ENCODE data around the gene NCOA3. TPM values are rescaled to one million over a fixed set of nuclear protein-coding genes. Genes with fewer than 3 reads are reported as not detected.

The NCOA3 gene
- total RNA-seq, 1 donor = 44.5 TPM

- H3K36me3 ChIP-seq (ENCODE audit: insufficient read depth, low read length) = no peaks in the 10 kb centered on the region
- H3K27me3 ChIP-seq (ENCODE audit: insufficient read depth, low read length) = no peaks in the 10 kb centered on the region
- H3K4me2 ChIP-seq (ENCODE audit: insufficient read depth, low read length) = no peak overlapping the region
- no peaks in the 10 kb centered on the region for H3K4me1 ChIP-seq (ENCODE audit: insufficient read depth, low read length)
- no peak for DNase-seq (ENCODE audit: insufficient read length, low spot score, missing footprints)
- H3K27ac ChIP-seq (ENCODE audit: low read depth, low read length) = no peak overlapping the region
- no peak overlapping the region for H2AFZ ChIP-seq (ENCODE audit: low read length)
- no peaks in the 10 kb centered on the region for H3K79me2 ChIP-seq (ENCODE audit: insufficient read depth, low read length)
- no peak for TF ChIP-seq CTCF (IDR thresholded peaks at IDR 0.05; ENCODE audit: extremely low read depth, low read depth, low read length)
- no peaks in the 10 kb centered on the region for H3K9me3 ChIP-seq (ENCODE audit: low read depth, low read length)
- no peaks in the 10 kb centered on the region for H4K20me1 ChIP-seq (ENCODE audit: insufficient read depth, low read length)
- H3K4me3 ChIP-seq (ENCODE audit: insufficient read depth, low read length) = no peak overlapping the region
Observed at GRCh38 chr20:47674686-47675085, 173.0 kb downstream of the NCOA3 start.

- Histone ChIP-seq H3K9me3 (ENCODE audit: low read depth, low read length) (no peaks in the 10 kb centered on the region), H3K4me1 (ENCODE audit: insufficient read depth, low read length) (no peaks in the 10 kb centered on the region), H3K27ac (ENCODE audit: low read depth, low read length) (no peak overlapping the region), H3K4me2 (ENCODE audit: insufficient read depth, low read length) (no peak overlapping the region), H3K27me3 (ENCODE audit: insufficient read depth, low read length) (no peaks in the 10 kb centered on the region), H3K4me3 (ENCODE audit: insufficient read depth, low read length) (no peak overlapping the region), H4K20me1 (ENCODE audit: insufficient read depth, low read length) (no peaks in the 10 kb centered on the region), H2AFZ (ENCODE audit: low read length) (no peak overlapping the region), H3K36me3 (ENCODE audit: insufficient read depth, low read length) (no peaks in the 10 kb centered on the region), H3K79me2 (ENCODE audit: insufficient read depth, low read length) (no peaks in the 10 kb centered on the region)
- DNase-seq (ENCODE audit: insufficient read length, low spot score, missing footprints) = no peak
- no peak for TF ChIP-seq CTCF (IDR thresholded peaks at IDR 0.05; ENCODE audit: extremely low read depth, low read depth, low read length)
Observed at GRCh38 chr20:47675190-47676142, 173.8 kb downstream of the NCOA3 start.

DNA sequence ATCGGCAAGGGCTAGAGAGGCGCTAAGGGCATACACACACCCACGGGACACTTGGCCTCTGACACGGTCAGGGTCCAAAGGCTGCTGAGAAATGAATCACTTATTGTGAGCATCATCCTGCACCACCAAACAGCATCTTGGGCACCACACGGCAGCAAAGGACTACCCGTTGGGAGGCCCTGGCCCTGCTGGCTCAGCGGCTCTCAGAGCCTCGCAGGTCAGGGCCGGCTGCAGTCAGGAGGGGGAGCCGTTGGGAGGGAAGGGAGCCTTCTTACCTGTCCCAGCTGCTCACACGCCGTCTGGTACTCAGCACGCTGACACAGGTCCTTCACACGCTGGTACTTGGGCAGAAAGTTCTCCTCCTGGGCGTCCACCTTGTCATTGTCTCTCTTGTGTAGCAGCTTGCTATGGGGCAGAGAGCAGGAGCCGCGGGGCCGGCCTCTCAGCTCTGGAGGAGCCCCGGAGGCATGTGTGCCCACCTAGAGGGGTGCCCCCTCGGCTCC, 174.6 kb downstream of the NCOA3 start:
- H3K27me3 ChIP-seq (ENCODE audit: insufficient read depth, low read length) = no peaks in the 10 kb centered on the region
- no peaks in the 10 kb centered on the region for H3K4me1 ChIP-seq (ENCODE audit: insufficient read depth, low read length)
- TF ChIP-seq CTCF (IDR thresholded peaks at IDR 0.05; ENCODE audit: extremely low read depth, low read depth, low read length) = no peak
- no peak overlapping the region for H3K27ac ChIP-seq (ENCODE audit: low read depth, low read length)
- H3K9me3 ChIP-seq (ENCODE audit: low read depth, low read length) = no peaks in the 10 kb centered on the region
- no peak overlapping the region for H3K4me3 ChIP-seq (ENCODE audit: insufficient read depth, low read length)
- H4K20me1 ChIP-seq (ENCODE audit: insufficient read depth, low read length) = no peaks in the 10 kb centered on the region
- no peak overlapping the region for H2AFZ ChIP-seq (ENCODE audit: low read length)
- H3K4me2 ChIP-seq (ENCODE audit: insufficient read depth, low read length) = no peak overlapping the region
- DNase-seq (ENCODE audit: insufficient read length, low spot score, missing footprints) = no peak
- no peaks in the 10 kb centered on the region for H3K79me2 ChIP-seq (ENCODE audit: insufficient read depth, low read length)
- H3K36me3 ChIP-seq (ENCODE audit: insufficient read depth, low read length) = no peaks in the 10 kb centered on the region

GRCh38 chr20:47676912-47677634, 175.4 kb downstream of the NCOA3 start:
- DNase-seq (ENCODE audit: insufficient read length, low spot score, missing footprints) = no peak
- H3K4me1 ChIP-seq (ENCODE audit: insufficient read depth, low read length) = no peaks in the 10 kb centered on the region
- H3K27ac ChIP-seq (ENCODE audit: low read depth, low read length) = no peak overlapping the region
- H2AFZ ChIP-seq (ENCODE audit: low read length) = no peak overlapping the region
- no peaks in the 10 kb centered on the region for H4K20me1 ChIP-seq (ENCODE audit: insufficient read depth, low read length)
- no peak for TF ChIP-seq CTCF (IDR thresholded peaks at IDR 0.05; ENCODE audit: extremely low read depth, low read depth, low read length)
- H3K36me3 ChIP-seq (ENCODE audit: insufficient read depth, low read length) = no peaks in the 10 kb centered on the region
- no peak overlapping the region for H3K4me2 ChIP-seq (ENCODE audit: insufficient read depth, low read length)
- H3K4me3 ChIP-seq (ENCODE audit: insufficient read depth, low read length) = no peak overlapping the region
- no peaks in the 10 kb centered on the region for H3K79me2 ChIP-seq (ENCODE audit: insufficient read depth, low read length)
- H3K27me3 ChIP-seq (ENCODE audit: insufficient read depth, low read length) = no peaks in the 10 kb centered on the region
- H3K9me3 ChIP-seq (ENCODE audit: low read depth, low read length) = no peaks in the 10 kb centered on the region

All from osteoblast (primary cell).